A549 (cell line): ENCODE measurements around the gene RAD50. TPM values are rescaled to one million over a fixed set of nuclear protein-coding genes. Genes with fewer than 3 reads are reported as not detected.

Experiments used
- ATAC-seq, 2 experiments: fragments of 200-7000 bp in 1 of 2; fragments of >200 bp in 1 of 2; cut with Nextera tagmentation in 1 of 2; cut with Tn5 transposase in 1 of 2; 3 replicates each; pipeline versions ENCODE4 v1.8.0 to v1.9.1; 2018 to 2020; ENCODE audit warnings: mild to moderate bottlenecking in 1 of 2, moderate library complexity in 1 of 2
- CTCF ChIA-PET: fragments of 300-600 bp; sonication (Branson Sonifier 250); formaldehyde crosslinking; extraction: SDS; loops from one replicate; lab custom pipeline; 2021; ENCODE audit warnings: antibody characterized with exemption, inconsistent platforms; lab: Yijun Ruan, JAX
- POLR2A ChIA-PET: fragments of 350-600 bp; formaldehyde crosslinking; extraction: SDS; loops from one replicate; lab custom pipeline; 2021; ENCODE audit warnings: antibody characterized with exemption, inconsistent platforms; lab: Yijun Ruan, JAX
- DNase-seq, 2 experiments: peaks; one replicate each; pipeline versions ENCODE4 v3.0.0 to v3.0.0-alpha.2; 2011 to 2016; ENCODE audit warnings: low read depth in 1 of 2, low spot score in 1 of 2
- FAIRE-seq: peaks from 2 replicates; lab custom pipeline; 2011; peaks lifted over from hg19 to GRCh38; lab: Jason Lieb, UNC
- H3K27ac ChIP-seq, 2 experiments: fragments of >200 bp; sonication (Bioruptor Twin); formaldehyde crosslinking; 3 replicates each; pipeline ENCODE4 v1.5.1; 2016 to 2017
- H3K4me1 ChIP-seq: fragments of >200 bp; sonication (Bioruptor Twin); formaldehyde crosslinking; 3 replicates; pipeline ENCODE4 v1.6.1; 2016
- H3K4me2 ChIP-seq: fragments of >200 bp; sonication (Bioruptor Twin); formaldehyde crosslinking; 3 replicates; pipeline ENCODE4 v1.6.1; 2016
- H3K4me3 ChIP-seq: fragments of >200 bp; sonication (Bioruptor Twin); formaldehyde crosslinking; 3 replicates; pipeline ENCODE4 v1.5.1; 2016
- H3K9me3 ChIP-seq: fragments of >200 bp; sonication (Bioruptor Twin); formaldehyde crosslinking; 3 replicates; pipeline ENCODE4 v1.6.1; 2016
- CHD2 ChIP-seq: fragments of 150-350 bp; IDR thresholded peaks from 2 replicates; pipeline ENCODE4 v1.6.1; 2014; ENCODE audit warnings: low read length; ENCODE audit not compliant: partially characterized antibody
- CHD4 ChIP-seq: fragments of 200-600 bp; sonication (generic); IDR thresholded peaks from 2 replicates; pipeline ENCODE4 v1.6.1; 2016; ENCODE audit warnings: antibody characterized with exemption, mild to moderate bottlenecking, borderline replicate concordance
- CTCF ChIP-seq: fragments of >200 bp; sonication (Bioruptor Twin); formaldehyde crosslinking; IDR thresholded peaks from 3 replicates; pipeline ENCODE4 v1.5.1; 2016
- EHF ChIP-seq: fragments of 250-450 bp; sonication (Bioruptor Pico); IDR thresholded peaks from 2 replicates; pipeline ENCODE4 v1.5.0; 2020; ENCODE audit warnings: mild to moderate bottlenecking
- EHMT2 ChIP-seq: fragments of 200-600 bp; sonication (generic); IDR thresholded peaks from 2 replicates; pipeline ENCODE4 v1.6.1; 2016; ENCODE audit warnings: antibody characterized with exemption, low read depth, mild to moderate bottlenecking, moderate library complexity
- FOXS1 ChIP-seq: fragments of 250-450 bp; sonication (Bioruptor Pico); IDR thresholded peaks from 2 replicates; pipeline ENCODE4 v1.5.0; 2020; ENCODE audit warnings: mild to moderate bottlenecking, moderate library complexity
- GATA3 ChIP-seq: IDR thresholded peaks from 2 replicates; pipeline ENCODE4 v1.6.1; 2012; ENCODE audit warnings: borderline replicate concordance
- JUN ChIP-seq, 2 experiments: fragments of >200 bp; sonication (Bioruptor Twin); formaldehyde crosslinking; IDR thresholded peaks; 2 replicates in 1 of 2; 3 replicates in 1 of 2; pipeline ENCODE4 v1.6.1; 2016 to 2017
- JUNB ChIP-seq: fragments of >200 bp; sonication (Bioruptor Twin); formaldehyde crosslinking; IDR thresholded peaks from 2 replicates; pipeline ENCODE4 v1.6.1; 2016
- MAFK ChIP-seq: fragments of 450-650 bp; IDR thresholded peaks from 2 replicates; pipeline ENCODE4 v1.6.1; 2014; ENCODE audit not compliant: partially characterized antibody
- NFE2L2 ChIP-seq: fragments of 150-350 bp; conservative IDR thresholded peaks from 2 replicates; pipeline ENCODE4 v1.6.1; 2014; ENCODE audit warnings: low read length
- NR3C1 ChIP-seq: fragments of >200 bp; sonication (Bioruptor Twin); formaldehyde crosslinking; IDR thresholded peaks from 3 replicates; pipeline ENCODE4 v1.6.1; 2017
- POLR2AphosphoS2 ChIP-seq: conservative IDR thresholded peaks from 2 replicates; pipeline ENCODE4 v1.6.1; 2012; ENCODE audit warnings: low read length, improper control_type of control experiment, inconsistent platforms
- RAD21 ChIP-seq, 2 experiments: fragments of >200 bp in 1 of 2; sonication (Bioruptor Twin) in 1 of 2; formaldehyde crosslinking in 1 of 2; IDR thresholded peaks in 1 of 2; conservative IDR thresholded peaks in 1 of 2; 2 replicates in 1 of 2; 3 replicates in 1 of 2; pipeline ENCODE4 v1.6.1; 2012 to 2018; ENCODE audit warnings: inconsistent platforms in 1 of 2
- RCOR1 ChIP-seq: fragments of 150-350 bp; IDR thresholded peaks from 2 replicates; pipeline ENCODE4 v1.6.1; 2014; ENCODE audit warnings: antibody characterized with exemption, low read length, low read depth
- RFX5 ChIP-seq: fragments of 450-650 bp; IDR thresholded peaks from 2 replicates; pipeline ENCODE4 v1.7.1; 2014; ENCODE audit warnings: antibody characterized with exemption, mild to moderate bottlenecking, moderate library complexity
- SREBF2 ChIP-seq: fragments of 450-650 bp; IDR thresholded peaks from 2 replicates; pipeline ENCODE4 v1.6.1; 2014; ENCODE audit warnings: mild to moderate bottlenecking, moderate library complexity
- TP53 ChIP-seq: fragments of 250-450 bp; sonication (Bioruptor Pico); IDR thresholded peaks from 2 replicates; pipeline ENCODE4 v1.5.0; 2021; ENCODE audit warnings: mild to moderate bottlenecking, moderate library complexity
- ZC3H11A ChIP-seq: fragments of 450-650 bp; IDR thresholded peaks from 2 replicates; pipeline ENCODE4 v1.6.1; 2014; ENCODE audit warnings: antibody characterized with exemption, mild to moderate bottlenecking
- ZFP36 ChIP-seq: fragments of 450-650 bp; IDR thresholded peaks from 2 replicates; pipeline ENCODE4 v1.6.1; 2014; ENCODE audit warnings: borderline replicate concordance; ENCODE audit not compliant: partially characterized antibody
- WGBS: methylation state at CpG from one replicate; pipeline ENCODE4 v1.1.6; 2017; ENCODE audit errors: missing lambda C conversion rate; 5-methylcytosine and 5-hydroxymethylcytosine counted together
- polyA plus RNA-seq, 4 experiments: library from polyadenylated mRNA; depleted of rRNA in 3 of 4; stranded (reverse); fragments of >200 nt; fragmentation: RNase III in 1 of 4; extraction: RNeasy Plus Mini Kit Qiagen cat#74134 plus additional on column Dnase treatment in 1 of 4; gene quantifications; 2 replicates in 3 of 4; 3 replicates in 1 of 4; pipeline ENCODE4 v1.2.3, GENCODE V29; 2011 to 2017
- TF ChIP-seq, protein P1 (sequence below): fragments of >200 bp; sonication (Bioruptor Twin); formaldehyde crosslinking; IDR thresholded peaks from 2 replicates; pipeline ENCODE4 v1.6.1; 2016
- TF ChIP-seq, protein P2 (sequence below): fragments of 250-450 bp; sonication (Bioruptor Pico); IDR thresholded peaks from 2 replicates; pipeline ENCODE4 v1.5.0; 2020; ENCODE audit warnings: low read depth, mild to moderate bottlenecking, moderate library complexity
- TF ChIP-seq, protein P3 (sequence below): fragments of 450-650 bp; IDR thresholded peaks from 2 replicates; pipeline ENCODE4 v1.6.1; 2014; ENCODE audit warnings: antibody characterized with exemption

The RAD50 gene
- polyA plus RNA-seq, 2 of the 4 experiments (the other 2 are of a cell fraction) = 39.6 to 81.5 TPM

DNA sequence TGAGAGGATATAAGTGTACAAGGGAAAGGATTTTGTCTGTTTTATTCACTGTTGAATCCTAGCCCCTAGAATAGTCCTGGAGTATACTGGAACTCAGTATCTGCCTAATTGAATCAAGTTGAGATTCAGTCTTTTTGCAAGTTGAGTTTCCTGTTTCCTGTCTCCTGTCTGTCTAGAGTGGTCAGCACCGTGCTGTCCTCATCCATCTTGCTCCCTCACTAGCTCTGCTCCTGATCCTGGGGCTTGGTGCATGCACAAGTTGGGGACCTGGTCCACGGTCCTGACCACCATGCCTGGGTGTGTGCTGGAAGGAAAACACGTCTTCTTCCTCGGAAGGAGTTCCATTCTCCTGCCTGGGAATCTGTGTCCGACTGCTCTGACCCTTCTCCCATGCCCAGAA, 16.6 kb upstream of the RAD50 start:
- WGBS = 71% methylated on average over 5 of the region's 5 CpGs
- no peaks in the 10 kb centered on the region for H3K9me3 ChIP-seq
- H3K4me2 ChIP-seq = no peak overlapping the region
- no peak overlapping the region for H3K27ac ChIP-seq
- no peaks in the 10 kb centered on the region for H3K4me1 ChIP-seq
- no peak overlapping the region for H3K4me3 ChIP-seq
- CTCF ChIA-PET = interaction anchor here (6.2 kb wide), 1 partner anchor 13 kb away, joined by 51 read pairs; no protein-coding TSS in a partner anchor
- TF ChIP-seq SREBF2 (no peak), EHMT2 (no peak), JUN (IDR thresholded peaks at IDR 0.05) (no peak), ZFP36 (no peak), RFX5 (no peak), GATA3 (no peak), FOXS1 (CRISPR knock-in tag) (no peak), RAD21 (conservative IDR thresholded peaks at IDR 0.05 in 1 of 2, IDR thresholded peaks at IDR 0.05 in 1 of 2) (no peak), RCOR1 (no peak)
- TF ChIP-seq, protein P1, sequence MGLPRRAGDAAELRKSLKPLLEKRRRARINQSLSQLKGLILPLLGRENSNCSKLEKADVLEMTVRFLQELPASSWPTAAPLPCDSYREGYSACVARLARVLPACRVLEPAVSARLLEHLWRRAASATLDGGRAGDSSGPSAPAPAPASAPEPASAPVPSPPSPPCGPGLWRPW = no peak
- ATAC-seq (no peak; a peak in 1 of 6 replicates), DNase-seq (no peak), FAIRE-seq (no peak)
- POLR2A ChIA-PET = no interaction called here

GRCh38 chr5:132540764-132541163, 16.0 kb upstream of the RAD50 start:
- TF ChIP-seq EHF (CRISPR knock-in tag) = no peak
- no peak for TF ChIP-seq JUNB
- no peak for TF ChIP-seq MAFK
- no peak for TF ChIP-seq JUN (IDR thresholded peaks at IDR 0.05)
- ATAC-seq (no peak), DNase-seq (no peak), FAIRE-seq (no peak)
- Histone ChIP-seq H3K4me2 (no peak overlapping the region), H3K9me3 (no peaks in the 10 kb centered on the region), H3K4me1 (no peaks in the 10 kb centered on the region), H3K27ac (no peak overlapping the region), H3K4me3 (no peak overlapping the region)
- WGBS = 74% methylated on average over 4 of the region's 4 CpGs
- ChIA-PET CTCF (interaction anchor here (6.2 kb wide), 1 partner anchor 14 kb away, joined by 51 read pairs; no protein-coding TSS in a partner anchor), POLR2A (no interaction called here)

GRCh38 chr5:132543472-132544201, 13.1 kb upstream of the RAD50 start, which contains the start of gene IL5:
TSS of gene IL5 (minus strand) at chr5:132543522. CDS start at chr5:132543478, 44 bp downstream.
- no peak within 1 kb of the TSS for H3K4me2 ChIP-seq
- no peak within 1 kb of the TSS for H3K27ac ChIP-seq
- no peaks in the 10 kb centered on the region for H3K9me3 ChIP-seq
- no peak for ATAC-seq
- no peak for DNase-seq
- CTCF ChIA-PET = interaction anchor here (1.0 to 2.5 kb wide), 5 partner anchors 9 to 277 kb away, joined by 3 to 13 read pairs (median 3); no protein-coding TSS in a partner anchor
- TF ChIP-seq CTCF (no peak), CHD4 (no peak), EHMT2 (no peak), TP53 (CRISPR knock-in tag) (no peak), POLR2AphosphoS2 (no peak), RAD21 (conservative IDR thresholded peaks at IDR 0.05 in 1 of 2, IDR thresholded peaks at IDR 0.05 in 1 of 2) (no peak), NFE2L2 (no peak), MAFK (no peak), JUN (IDR thresholded peaks at IDR 0.05) (no peak), CHD2 (no peak), NR3C1 (no peak), FOXS1 (CRISPR knock-in tag) (no peak), ZC3H11A (no peak)
- TF ChIP-seq, protein P2, sequence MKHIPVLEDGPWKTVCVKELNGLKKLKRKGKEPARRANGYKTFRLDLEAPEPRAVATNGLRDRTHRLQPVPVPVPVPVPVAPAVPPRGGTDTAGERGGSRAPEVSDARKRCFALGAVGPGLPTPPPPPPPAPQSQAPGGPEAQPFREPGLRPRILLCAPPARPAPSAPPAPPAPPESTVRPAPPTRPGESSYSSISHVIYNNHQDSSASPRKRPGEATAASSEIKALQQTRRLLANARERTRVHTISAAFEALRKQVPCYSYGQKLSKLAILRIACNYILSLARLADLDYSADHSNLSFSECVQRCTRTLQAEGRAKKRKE (CRISPR knock-in tag) = no peak
- TF ChIP-seq, protein P3, sequence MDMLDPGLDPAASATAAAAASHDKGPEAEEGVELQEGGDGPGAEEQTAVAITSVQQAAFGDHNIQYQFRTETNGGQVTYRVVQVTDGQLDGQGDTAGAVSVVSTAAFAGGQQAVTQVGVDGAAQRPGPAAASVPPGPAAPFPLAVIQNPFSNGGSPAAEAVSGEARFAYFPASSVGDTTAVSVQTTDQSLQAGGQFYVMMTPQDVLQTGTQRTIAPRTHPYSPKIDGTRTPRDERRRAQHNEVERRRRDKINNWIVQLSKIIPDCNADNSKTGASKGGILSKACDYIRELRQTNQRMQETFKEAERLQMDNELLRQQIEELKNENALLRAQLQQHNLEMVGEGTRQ = no peak
- POLR2A ChIA-PET = no interaction called here
- no peak within 1 kb of the TSS for H3K4me3 ChIP-seq
- 44% methylated on average over 7 of the region's 7 CpGs for WGBS
- FAIRE-seq = no peak
- H3K4me1 ChIP-seq = no peaks in the 10 kb centered on the region
